SK-N-SH treated with all-trans-retinoic acid at 6 μM for 48 hours (cell line): ENCODE measurements around the gene RPLP2.
A peak's percentile ranks its signal among the peaks of the same experiment; 100 is the strongest.

ENCODE experiments used
- ATAC-seq: fragments of 200-7000 bp; cut with Tn5 transposase; 3 replicates; pipeline ENCODE4 v1.9.1; 2020; ENCODE audit warnings: mild to moderate bottlenecking, moderate library complexity
- ARNTL ChIP-seq: fragments of 450-650 bp; formaldehyde crosslinking; IDR thresholded peaks from 2 replicates; pipeline ENCODE4 v1.5.0; 2020; ENCODE audit warnings: low read depth, mild to moderate bottlenecking, moderate library complexity, borderline replicate concordance
- BACH2 ChIP-seq: fragments of 250-450 bp; sonication (Bioruptor Pico); IDR thresholded peaks from 2 replicates; pipeline ENCODE4 v1.9.0; 2021; ENCODE audit warnings: mild to moderate bottlenecking, borderline replicate concordance
- CSRNP3 ChIP-seq: fragments of 250-450 bp; sonication (Bioruptor Pico); IDR thresholded peaks from 2 replicates; pipeline ENCODE4 v1.5.1; 2021; ENCODE audit warnings: mild to moderate bottlenecking, moderate library complexity
- GLIS3 ChIP-seq: fragments of 250-450 bp; sonication (Bioruptor Pico); IDR thresholded peaks from 2 replicates; pipeline ENCODE4 v1.5.0; 2020; ENCODE audit warnings: mild to moderate bottlenecking, moderate library complexity
- ISL1 ChIP-seq: fragments of 250-450 bp; sonication (Bioruptor Pico); IDR thresholded peaks from 2 replicates; pipeline ENCODE4 v2.1.2; 2022; ENCODE audit warnings: mild to moderate bottlenecking, moderate library complexity
- PATZ1 ChIP-seq: fragments of 250-450 bp; sonication (Bioruptor Pico); IDR thresholded peaks from 2 replicates; pipeline ENCODE4 v1.8.0; 2020; ENCODE audit warnings: mild to moderate bottlenecking, moderate library complexity, borderline replicate concordance
- POU6F1 ChIP-seq: fragments of 250-450 bp; sonication (Bioruptor Pico); IDR thresholded peaks from 2 replicates; pipeline ENCODE4 v1.8.0; 2021; ENCODE audit warnings: low read depth, mild to moderate bottlenecking, moderate library complexity, borderline replicate concordance
- PPARA ChIP-seq: fragments of 250-450 bp; sonication (Bioruptor Pico); IDR thresholded peaks from 2 replicates; pipeline ENCODE4 v1.5.0; 2020; ENCODE audit warnings: mild to moderate bottlenecking, borderline replicate concordance
- RARB ChIP-seq: fragments of 250-450 bp; sonication (Bioruptor Pico); IDR thresholded peaks from 2 replicates; pipeline ENCODE4 v1.8.0; 2021; ENCODE audit warnings: mild to moderate bottlenecking, moderate library complexity
- TCF4 ChIP-seq: fragments of 250-450 bp; sonication (Bioruptor Pico); IDR thresholded peaks from 2 replicates; pipeline ENCODE4 v1.8.0; 2021; ENCODE audit warnings: mild to moderate bottlenecking, moderate library complexity, borderline replicate concordance
- TOX ChIP-seq: fragments of 250-450 bp; sonication (Bioruptor Pico); IDR thresholded peaks from 2 replicates; pipeline ENCODE4 v1.8.0; 2021; ENCODE audit warnings: mild to moderate bottlenecking, moderate library complexity, borderline replicate concordance
- TSHZ2 ChIP-seq: fragments of 250-450 bp; sonication (Bioruptor Pico); IDR thresholded peaks from 2 replicates; pipeline ENCODE4 v1.5.0; 2020; ENCODE audit warnings: mild to moderate bottlenecking, moderate library complexity
- ZC3H10 ChIP-seq: fragments of 250-450 bp; sonication (Bioruptor Pico); IDR thresholded peaks from 2 replicates; pipeline ENCODE4 v1.5.1; 2021; ENCODE audit warnings: mild to moderate bottlenecking, moderate library complexity
- ZFP3 ChIP-seq: fragments of 250-450 bp; sonication (Bioruptor Pico); IDR thresholded peaks from 2 replicates; pipeline ENCODE4 v1.5.0; 2020; ENCODE audit warnings: mild to moderate bottlenecking, moderate library complexity
- ZNF565 ChIP-seq: fragments of 450-650 bp; formaldehyde crosslinking; conservative IDR thresholded peaks from 2 replicates; pipeline ENCODE4 v1.5.0; 2020; ENCODE audit warnings: low read depth, mild to moderate bottlenecking, moderate library complexity
- ZNF70 ChIP-seq: fragments of 450-650 bp; formaldehyde crosslinking; IDR thresholded peaks from 2 replicates; pipeline ENCODE4 v1.5.0; 2020; ENCODE audit warnings: mild to moderate bottlenecking, moderate library complexity

RPLP2 gene

GRCh38 chr11:765025-765801, 44.6 kb upstream of the RPLP2 start:
- TF ChIP-seq TOX (CRISPR knock-in tag) (no peak), CSRNP3 (no peak), RARB (no peak)
- ATAC-seq = peak; percentile 65

GRCh38 chr11:765802-766091, 44.0 kb upstream of the RPLP2 start:
- ATAC-seq = no peak
- TF ChIP-seq POU6F1 (CRISPR knock-in tag) = no peak
- TF ChIP-seq ZFP3 (CRISPR knock-in tag) = no peak
- no peak for TF ChIP-seq ARNTL
- no peak for TF ChIP-seq ISL1 (CRISPR knock-in tag)
- no peak for TF ChIP-seq ZC3H10 (CRISPR knock-in tag)
- TF ChIP-seq TSHZ2 (CRISPR knock-in tag) = no peak
- no peak for TF ChIP-seq PPARA (CRISPR knock-in tag)
- no peak for TF ChIP-seq ZNF70 (CRISPR knock-in tag)
- no peak for TF ChIP-seq GLIS3 (CRISPR knock-in tag)
- TF ChIP-seq BACH2 (CRISPR knock-in tag) = no peak
- no peak for TF ChIP-seq TCF4 (CRISPR knock-in tag)

- TF ChIP-seq ZFP3 (CRISPR knock-in tag) (no peak), POU6F1 (CRISPR knock-in tag) (no peak), PPARA (CRISPR knock-in tag) (no peak), TSHZ2 (CRISPR knock-in tag) (no peak)
- ATAC-seq = no peak
Measured at GRCh38 chr11:766106-766935, 43.4 kb upstream of the RPLP2 start.

- TF ChIP-seq ZNF565 (CRISPR knock-in tag) (no peak), ZNF70 (CRISPR knock-in tag) (no peak), PATZ1 (CRISPR knock-in tag) (no peak), PPARA (CRISPR knock-in tag) (no peak), ARNTL (no peak), ISL1 (CRISPR knock-in tag) (no peak), BACH2 (CRISPR knock-in tag) (no peak)
- no peak for ATAC-seq
Measured at GRCh38 chr11:766936-767210, 42.9 kb upstream of the RPLP2 start.
